H9 (cell line): ENCODE measurements around the gene GNAI1. TPM values are rescaled to one million over a fixed set of nuclear protein-coding genes. Genes with fewer than 3 reads are reported as not detected.

Experiments used
- DNase-seq: peaks from one replicate; pipeline ENCODE4 v3.0.0-alpha.2; 2017
- H2AFZ ChIP-seq: one replicate; pipeline ENCODE4 v1.6.1; 2013; ENCODE audit warnings: mild to moderate bottlenecking, low read length, control low read depth, moderate library complexity
- H2AK5ac ChIP-seq: 2 replicates; pipeline ENCODE4 v1.6.1; 2013; ENCODE audit warnings: low read length, control low read depth, mixed read lengths; ENCODE audit not compliant: insufficient read length
- H2BK120ac ChIP-seq: one replicate; pipeline ENCODE4 v1.6.1; 2013; ENCODE audit warnings: low read depth, mild to moderate bottlenecking, low read length, control low read depth, inconsistent platforms; ENCODE audit not compliant: poor library complexity, severe bottlenecking
- H2BK12ac ChIP-seq: 2 replicates; pipeline ENCODE4 v1.6.1; 2013; ENCODE audit warnings: low read length, control low read depth, mixed read lengths, low read depth; ENCODE audit not compliant: insufficient read length
- H2BK15ac ChIP-seq: 2 replicates; pipeline ENCODE4 v1.6.1; 2013; ENCODE audit warnings: low read depth, low read length, control low read depth
- H2BK20ac ChIP-seq: one replicate; pipeline ENCODE4 v1.6.1; 2013; ENCODE audit warnings: low read depth, mild to moderate bottlenecking, low read length, control low read depth, inconsistent platforms; ENCODE audit not compliant: poor library complexity, severe bottlenecking
- H2BK5ac ChIP-seq: 2 replicates; pipeline ENCODE4 v1.6.1; 2013; ENCODE audit warnings: low read length, control low read depth, mixed read lengths; ENCODE audit not compliant: insufficient read length
- H3K14ac ChIP-seq: 2 replicates; pipeline ENCODE4 v1.6.1; 2013; ENCODE audit warnings: low read length, control low read depth; ENCODE audit not compliant: insufficient read depth
- H3K18ac ChIP-seq: 2 replicates; pipeline ENCODE4 v1.6.1; 2013; ENCODE audit warnings: low read depth, mild to moderate bottlenecking, mixed read lengths, low read length, control low read depth; ENCODE audit not compliant: insufficient read length
- H3K23ac ChIP-seq: 2 replicates; pipeline ENCODE4 v1.6.1; 2013; ENCODE audit warnings: low read length, control low read depth, mixed read lengths, low read depth; ENCODE audit not compliant: insufficient read length
- H3K23me2 ChIP-seq: 2 replicates; pipeline ENCODE4 v1.6.1; 2013; ENCODE audit warnings: low read depth, mild to moderate bottlenecking, mixed read lengths, low read length, control low read depth; ENCODE audit not compliant: insufficient read length, poor library complexity, severe bottlenecking
- H3K27ac ChIP-seq: 2 replicates; pipeline ENCODE4 v1.5.1; 2013; ENCODE audit warnings: low read length, control low read depth, mixed read lengths, low read depth; ENCODE audit not compliant: insufficient read length
- H3K27me3 ChIP-seq: 2 replicates; pipeline ENCODE4 v1.6.1; 2013; ENCODE audit warnings: low read length, control low read depth, inconsistent platforms; ENCODE audit not compliant: insufficient read depth
- H3K4ac ChIP-seq: 2 replicates; pipeline ENCODE4 v1.6.1; 2013; ENCODE audit warnings: low read depth, mild to moderate bottlenecking, control low read depth, inconsistent platforms, low read length, moderate library complexity
- H3K4me1 ChIP-seq: 2 replicates; pipeline ENCODE4 v1.6.1; 2013; ENCODE audit warnings: low read length, control low read depth, inconsistent platforms; ENCODE audit not compliant: insufficient read depth
- H3K4me2 ChIP-seq: 2 replicates; pipeline ENCODE4 v1.6.1; 2013; ENCODE audit warnings: low read length, control low read depth, mixed read lengths; ENCODE audit not compliant: insufficient read length, insufficient read depth
- H3K56ac ChIP-seq: 2 replicates; pipeline ENCODE4 v1.6.1; 2013; ENCODE audit warnings: low read depth, mild to moderate bottlenecking, mixed read lengths, low read length, control low read depth; ENCODE audit not compliant: insufficient read length
- H3K79me1 ChIP-seq: 2 replicates; pipeline ENCODE4 v1.6.1; 2013; ENCODE audit warnings: low read depth, mild to moderate bottlenecking, moderate library complexity, low read length, control low read depth, inconsistent platforms; ENCODE audit not compliant: insufficient read depth, poor library complexity, severe bottlenecking
- H3K79me2 ChIP-seq: 2 replicates; pipeline ENCODE4 v1.6.1; 2013; ENCODE audit warnings: low read length, control low read depth, inconsistent platforms; ENCODE audit not compliant: insufficient read depth
- H3K9ac ChIP-seq: 2 replicates; pipeline ENCODE4 v1.6.1; 2013; ENCODE audit warnings: low read length, control low read depth, mixed read lengths; ENCODE audit not compliant: insufficient read length; ENCODE audit errors: extremely low read depth
- H3K9me3 ChIP-seq: one replicate; pipeline ENCODE4 v1.6.1; 2013; ENCODE audit warnings: low read depth, low read length, inconsistent platforms; ENCODE audit not compliant: control insufficient read depth
- H3T11ph ChIP-seq: one replicate; pipeline ENCODE4 v1.6.1; 2013; ENCODE audit warnings: mild to moderate bottlenecking, low read length, control low read depth, inconsistent platforms
- H4K20me1 ChIP-seq: one replicate; pipeline ENCODE4 v1.6.1; 2013; ENCODE audit not compliant: control insufficient read depth, insufficient read length, insufficient read depth
- H4K5ac ChIP-seq: 2 replicates; pipeline ENCODE4 v1.6.1; 2013; ENCODE audit warnings: low read depth, mild to moderate bottlenecking, mixed read lengths, low read length, control low read depth; ENCODE audit not compliant: insufficient read length
- H4K8ac ChIP-seq: replicated peaks from 2 replicates; pipeline ENCODE4 v1.6.1; 2013; ENCODE audit warnings: low read length, control low read depth, mixed read lengths, low read depth; ENCODE audit not compliant: insufficient read length
- H4K91ac ChIP-seq: 2 replicates; pipeline ENCODE4 v1.6.1; 2013; ENCODE audit warnings: low read depth, mild to moderate bottlenecking, moderate library complexity, mixed read lengths, low read length, control low read depth; ENCODE audit not compliant: insufficient read length
- H3K27ac Mint-ChIP-seq, 3 experiments: 2 replicates in 2 of 3; 3 replicates in 1 of 3; pipeline ENCODE4 v1.8.0; 2020 to 2021; ENCODE audit warnings: mixed read lengths in 3 of 3, mild to moderate bottlenecking in 1 of 3, moderate library complexity in 1 of 3
- H3K27me3 Mint-ChIP-seq: 2 replicates; pipeline ENCODE4 v1.8.0; 2021; ENCODE audit warnings: low read depth, mild to moderate bottlenecking, moderate library complexity, mixed read lengths
- H3K36me3 Mint-ChIP-seq, 3 experiments: 2 replicates in 2 of 3; 3 replicates in 1 of 3; pipeline ENCODE4 v1.8.0; 2020 to 2021; ENCODE audit warnings: low read depth in 3 of 3, mixed read lengths in 3 of 3; ENCODE audit not compliant: insufficient read depth in 1 of 3
- H3K4me1 Mint-ChIP-seq, 2 experiments: 2 replicates each; pipeline ENCODE4 v1.8.0; 2020; ENCODE audit warnings: mixed read lengths in 2 of 2
- H3K4me3 Mint-ChIP-seq, 2 experiments: 2 replicates in 1 of 2; 3 replicates in 1 of 2; pipeline ENCODE4 v1.8.0; 2020 to 2021; ENCODE audit warnings: mild to moderate bottlenecking in 2 of 2, mixed read lengths in 2 of 2, moderate library complexity in 1 of 2
- H3K9me3 Mint-ChIP-seq, 2 experiments: 2 replicates in 1 of 2; 3 replicates in 1 of 2; pipeline ENCODE4 v1.8.0; 2020; ENCODE audit warnings: mild to moderate bottlenecking in 2 of 2, mixed read lengths in 2 of 2, moderate library complexity in 1 of 2
- CTCF ChIP-seq: fragments of 200-600 bp; sonication (generic); conservative IDR thresholded peaks from 3 replicates; pipeline ENCODE4 v1.8.0; 2021; ENCODE audit warnings: antibody characterized with exemption, mild to moderate bottlenecking
- WGBS: extraction: QIAGEN DNeasy Blood & Tissue Kit; methylation state at CpG from one replicate; pipeline ENCODE4 v1.1.7; 2013; ENCODE audit warnings: missing lambda C conversion rate, low lambda C conversion rate, mixed read lengths; ENCODE audit not compliant: insufficient read length; ENCODE audit errors: extremely low coverage; 5-methylcytosine and 5-hydroxymethylcytosine counted together
- total RNA-seq: library from RNA; stranded (reverse); gene quantifications from 2 replicates; pipeline ENCODE4 v1.2.1, GENCODE V29; 2021

The GNAI1 gene
- total RNA-seq, 1 experiment from 2014 or later = 14.1 TPM

GRCh38 chr7:80231707-80232106 lies 97.1 kb downstream of the GNAI1 start:
- no CpG with 5 or more reads among the region's 2 CpGs for WGBS
- Mint-ChIP-seq H3K36me3 (no peaks in the 10 kb centered on the region), H3K9me3 (no peaks in the 10 kb centered on the region), H3K27me3 (no peaks in the 10 kb centered on the region), H3K4me1 (peaks cover 7 to 8% of the 10 kb centered on the region in 2 experiments), H3K4me3 (no peak overlapping the region), H3K27ac (no peak overlapping the region)
- H3K9me3 ChIP-seq = no peaks in the 10 kb centered on the region
- no peaks in the 10 kb centered on the region for H3K79me1 ChIP-seq
- TF ChIP-seq CTCF = no peak
- H3K4ac ChIP-seq = no peak overlapping the region
- no peak overlapping the region for H2AK5ac ChIP-seq
- H2BK20ac ChIP-seq = no peak overlapping the region
- H3K23me2 ChIP-seq = no peaks in the 10 kb centered on the region
- H3K4me1 ChIP-seq = no peaks in the 10 kb centered on the region; the same call in 1 of the 2 replicates
- H2BK5ac ChIP-seq = no peak overlapping the region
- H3K79me2 ChIP-seq = no peaks in the 10 kb centered on the region
- no peak overlapping the region for H3K9ac ChIP-seq
- H4K91ac ChIP-seq = no peak overlapping the region
- H3K4me2 ChIP-seq = no peak overlapping the region
- H2BK120ac ChIP-seq = no peak overlapping the region
- no peak overlapping the region for H4K8ac ChIP-seq
- H3K23ac ChIP-seq = no peak overlapping the region
- no peaks in the 10 kb centered on the region for H4K20me1 ChIP-seq
- H3K56ac ChIP-seq = no peak overlapping the region
- no peak overlapping the region for H3K14ac ChIP-seq
- no peak overlapping the region for H3K27ac ChIP-seq
- no peak for DNase-seq
- H2BK15ac ChIP-seq = no peak overlapping the region
- H3K27me3 ChIP-seq = no peaks in the 10 kb centered on the region
- no peak overlapping the region for H3T11ph ChIP-seq
- no peak overlapping the region for H2AFZ ChIP-seq
- no peak overlapping the region for H4K5ac ChIP-seq
- H3K18ac ChIP-seq = no peak overlapping the region
- no peak overlapping the region for H2BK12ac ChIP-seq
